NCI-H345 treated with DMSO at 0.1 percent for 48 hours (cell line): ENCODE results near the gene NTSR1.
A peak's percentile ranks its signal among the peaks of the same experiment; 100 is the strongest.

Experiments
- DNase-seq: peaks from one replicate; lab custom pipeline; 2025; ENCODE audit not compliant: unreplicated experiment; lab: John Stamatoyannopoulos, UW

Gene NTSR1

DNA sequence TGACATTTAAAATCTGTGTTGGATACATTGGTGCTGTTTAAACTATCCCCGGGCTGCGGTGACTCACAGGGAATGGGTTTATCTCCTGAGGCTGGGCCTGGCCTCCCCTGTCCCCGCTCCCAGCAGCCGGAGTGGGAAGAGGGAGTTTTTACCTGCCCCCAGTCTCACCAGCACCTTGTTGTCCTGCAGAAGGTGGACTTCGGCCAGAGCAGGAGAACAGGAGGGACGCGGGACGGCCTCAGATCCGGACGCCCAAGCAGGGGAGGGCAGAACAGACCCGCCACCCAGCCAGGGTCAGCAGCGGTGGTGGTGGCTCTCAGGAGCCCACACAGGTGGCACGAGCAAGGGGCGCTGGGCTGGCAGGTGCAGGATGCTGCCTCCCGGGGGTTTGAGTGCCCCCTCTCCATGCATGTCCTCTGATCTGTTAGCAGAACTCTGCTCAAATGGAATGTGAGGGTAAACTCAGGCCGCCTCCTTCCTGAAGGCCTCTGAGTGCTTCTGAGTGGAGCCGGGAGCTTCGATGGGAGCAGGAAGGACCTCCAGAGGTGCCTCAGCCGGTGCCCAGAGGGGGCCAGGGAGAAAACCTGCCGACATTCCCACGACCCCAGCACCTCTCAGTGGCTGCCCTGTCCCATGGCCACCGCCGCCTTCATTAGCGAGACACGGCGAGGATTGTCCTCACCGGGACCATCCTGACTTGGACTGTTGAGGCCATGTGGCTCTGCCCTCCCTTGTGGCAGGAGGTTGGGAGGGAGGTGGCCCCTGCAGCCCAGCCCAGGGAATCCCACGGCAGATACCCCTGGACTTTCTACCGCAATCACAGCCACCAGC, 44.2 kb downstream of the NTSR1 start:
- no peak for DNase-seq

DNA sequence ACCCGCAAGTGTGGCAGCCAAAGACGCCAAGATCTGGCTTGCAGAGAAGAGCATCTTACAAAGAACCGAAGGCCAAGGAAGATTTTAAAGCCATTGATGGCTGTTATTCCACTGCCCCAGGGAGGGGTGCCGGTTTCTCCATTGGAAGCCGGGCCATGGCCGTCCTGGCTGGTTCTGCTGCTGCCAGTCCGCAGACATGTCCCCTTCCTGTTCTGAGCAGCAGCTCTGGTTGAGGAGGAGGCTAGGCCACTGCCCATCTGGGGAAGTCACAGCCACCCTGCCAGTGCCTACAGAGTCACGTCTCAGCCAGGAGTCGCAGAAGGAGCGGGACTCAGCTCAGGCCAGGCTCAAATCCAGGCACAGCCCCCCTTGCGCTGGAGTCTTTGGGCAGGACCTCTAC, 45.0 kb downstream of the NTSR1 start:
- DNase-seq, result no peak

DNA sequence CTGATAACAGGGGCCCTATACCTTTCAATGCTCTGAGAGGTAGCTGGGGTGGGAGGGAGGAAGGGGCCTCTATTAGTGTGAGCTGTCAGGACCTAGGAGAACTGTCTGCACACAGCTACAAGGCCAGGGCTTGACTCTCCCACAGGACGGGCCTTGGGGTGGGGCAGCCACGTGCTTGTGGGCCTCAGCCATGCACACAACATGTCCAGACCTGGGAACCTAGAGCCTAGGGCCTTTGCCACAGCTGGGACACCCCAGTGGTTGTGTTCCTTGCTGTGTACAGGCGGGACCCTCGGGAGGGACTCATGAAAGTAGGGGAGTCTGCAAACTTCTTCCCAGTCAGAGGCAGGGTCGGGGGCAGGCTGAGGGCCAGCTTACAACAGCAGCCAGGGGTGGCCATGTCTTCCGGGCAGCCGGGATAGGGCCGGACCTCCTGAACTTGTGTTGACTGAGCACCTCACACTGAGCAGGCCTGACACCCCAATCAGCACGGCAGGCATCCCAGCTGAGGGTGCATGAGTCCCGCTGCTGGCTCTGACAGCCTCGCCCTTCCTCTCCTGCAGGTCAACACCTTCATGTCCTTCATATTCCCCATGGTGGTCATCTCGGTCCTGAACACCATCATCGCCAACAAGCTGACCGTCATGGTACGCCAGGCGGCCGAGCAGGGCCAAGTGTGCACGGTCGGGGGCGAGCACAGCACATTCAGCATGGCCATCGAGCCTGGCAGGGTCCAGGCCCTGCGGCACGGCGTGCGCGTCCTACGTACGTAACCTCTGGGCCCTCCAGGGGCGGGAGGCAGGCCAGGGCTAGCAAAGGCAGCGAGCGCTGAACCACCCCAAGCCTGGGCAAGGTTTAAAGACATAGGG, 45.7 kb downstream of the NTSR1 start:
- no peak for DNase-seq

DNA sequence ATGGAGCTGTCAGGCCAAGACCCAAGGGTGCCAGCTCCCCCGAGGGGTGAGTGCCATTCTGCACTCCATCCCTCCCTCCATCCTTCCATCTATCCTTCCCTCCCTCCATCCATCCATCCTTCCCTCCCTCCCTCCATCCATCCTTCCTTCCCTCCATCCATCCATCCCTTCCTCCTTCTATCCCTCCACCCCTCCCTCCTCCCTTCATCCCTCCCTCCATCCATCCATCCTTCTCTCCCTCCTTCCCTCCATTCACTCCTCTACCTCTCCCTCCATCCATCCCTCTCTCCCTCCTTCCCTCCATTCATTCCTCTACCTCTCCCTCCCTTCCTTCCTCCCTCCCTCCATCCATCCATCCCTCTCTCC, 46.3 kb downstream of the NTSR1 start:
- no peak for DNase-seq

DNA sequence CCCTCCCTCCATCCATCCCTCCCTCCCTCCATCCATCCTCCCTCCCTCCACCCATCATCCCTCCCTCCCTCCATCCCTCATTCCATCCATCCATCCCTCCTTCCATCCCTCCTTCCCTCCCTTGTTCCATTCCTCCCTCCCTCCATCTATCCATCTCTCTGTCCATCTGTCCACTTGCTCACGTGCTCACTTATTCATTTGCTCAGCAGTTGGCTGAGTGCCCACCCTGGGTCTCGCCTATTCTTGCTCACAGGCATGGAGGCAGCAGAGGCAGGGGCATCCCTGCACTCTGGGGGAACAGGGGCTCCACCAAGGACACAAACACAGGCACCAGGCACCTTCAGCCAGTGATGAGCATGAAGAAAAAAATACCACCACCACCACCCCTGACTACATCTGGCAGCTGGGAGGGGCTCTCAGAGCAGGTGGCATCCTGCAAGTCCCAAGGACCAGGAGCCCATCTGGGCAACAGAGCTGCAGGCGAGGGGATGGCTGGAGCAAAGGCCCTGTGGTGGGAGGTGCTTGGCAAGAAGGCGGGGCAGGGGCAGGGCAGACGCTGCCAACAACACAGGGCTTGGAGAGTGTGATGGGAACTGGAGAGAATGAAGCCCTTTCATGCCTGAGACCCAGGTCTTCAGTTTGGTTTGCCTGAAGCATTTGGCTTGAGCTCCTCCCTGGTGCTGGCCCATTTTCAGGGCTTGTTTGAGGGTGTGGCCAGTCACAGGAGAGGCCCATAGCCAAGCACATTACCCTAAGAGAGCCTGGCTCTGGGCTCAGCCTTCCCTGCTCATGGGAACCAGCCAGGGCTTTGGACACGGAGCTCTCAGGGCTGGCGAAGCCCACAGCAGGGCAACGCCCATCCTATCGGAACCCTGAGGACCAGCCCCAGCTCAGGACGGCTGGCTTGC, 47.4 kb downstream of the NTSR1 start:
- DNase-seq, result no peak

DNA sequence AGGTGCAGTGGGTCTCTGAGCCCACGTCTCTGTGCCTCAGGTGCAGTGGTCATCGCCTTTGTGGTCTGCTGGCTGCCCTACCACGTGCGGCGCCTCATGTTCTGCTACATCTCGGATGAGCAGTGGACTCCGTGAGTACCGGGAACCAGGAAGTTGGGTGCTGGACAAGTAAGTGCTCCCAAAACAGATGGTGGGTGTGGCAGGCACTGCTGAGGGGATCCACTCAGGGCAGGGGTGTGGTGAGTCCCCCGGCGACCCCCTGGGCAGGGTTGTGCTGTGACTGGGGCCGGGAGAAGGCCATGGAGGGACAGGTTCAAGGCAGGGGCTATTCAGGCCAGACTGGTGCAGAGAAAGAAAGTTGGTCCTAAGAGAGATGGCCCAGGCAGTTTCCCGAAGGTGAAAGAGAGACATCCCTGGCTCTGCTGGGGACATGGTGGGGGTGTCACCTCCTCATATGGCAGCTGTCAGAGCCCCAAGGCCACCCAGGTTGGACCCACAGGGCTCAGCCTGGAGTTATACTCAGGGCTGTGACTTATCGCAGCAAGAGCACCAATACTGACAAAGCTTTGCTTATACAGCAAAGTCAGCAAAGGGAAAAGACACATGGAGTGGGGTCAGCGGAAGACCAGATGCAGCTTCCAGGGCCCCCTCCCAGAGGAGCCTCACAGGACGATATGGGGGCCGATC, 49.7 kb downstream of the NTSR1 start:
- no peak for DNase-seq

DNA sequence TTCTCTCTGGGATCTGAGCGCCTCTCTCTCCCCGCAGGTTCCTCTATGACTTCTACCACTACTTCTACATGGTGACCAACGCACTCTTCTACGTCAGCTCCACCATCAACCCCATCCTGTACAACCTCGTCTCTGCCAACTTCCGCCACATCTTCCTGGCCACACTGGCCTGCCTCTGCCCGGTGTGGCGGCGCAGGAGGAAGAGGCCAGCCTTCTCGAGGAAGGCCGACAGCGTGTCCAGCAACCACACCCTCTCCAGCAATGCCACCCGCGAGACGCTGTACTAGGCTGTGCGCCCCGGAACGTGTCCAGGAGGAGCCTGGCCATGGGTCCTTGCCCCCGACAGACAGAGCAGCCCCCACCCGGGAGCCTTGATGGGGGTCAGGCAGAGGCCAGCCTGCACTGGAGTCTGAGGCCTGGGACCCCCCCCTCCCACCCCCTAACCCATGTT, 51.4 kb downstream of the NTSR1 start:
- no peak for DNase-seq

DNA sequence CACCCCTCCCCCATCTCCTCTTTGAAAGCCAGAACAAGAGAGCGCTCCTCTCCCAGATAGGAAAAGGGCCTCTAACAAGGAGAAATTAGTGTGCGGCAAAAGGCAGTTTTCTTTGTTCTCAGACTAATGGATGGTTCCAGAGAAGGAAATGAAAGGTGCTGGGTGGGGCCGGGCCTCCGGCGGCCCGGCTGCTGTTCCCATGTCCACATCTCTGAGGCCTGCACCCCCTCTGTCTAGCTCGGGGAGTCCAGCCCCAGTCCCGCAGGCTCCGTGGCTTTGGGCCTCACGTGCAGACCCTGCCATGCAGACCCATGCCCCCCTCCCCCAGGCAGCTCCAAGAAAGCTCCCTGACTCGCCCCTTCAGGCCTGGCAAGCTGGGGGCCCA, 51.8 kb downstream of the NTSR1 start:
- no peak for DNase-seq

DNA sequence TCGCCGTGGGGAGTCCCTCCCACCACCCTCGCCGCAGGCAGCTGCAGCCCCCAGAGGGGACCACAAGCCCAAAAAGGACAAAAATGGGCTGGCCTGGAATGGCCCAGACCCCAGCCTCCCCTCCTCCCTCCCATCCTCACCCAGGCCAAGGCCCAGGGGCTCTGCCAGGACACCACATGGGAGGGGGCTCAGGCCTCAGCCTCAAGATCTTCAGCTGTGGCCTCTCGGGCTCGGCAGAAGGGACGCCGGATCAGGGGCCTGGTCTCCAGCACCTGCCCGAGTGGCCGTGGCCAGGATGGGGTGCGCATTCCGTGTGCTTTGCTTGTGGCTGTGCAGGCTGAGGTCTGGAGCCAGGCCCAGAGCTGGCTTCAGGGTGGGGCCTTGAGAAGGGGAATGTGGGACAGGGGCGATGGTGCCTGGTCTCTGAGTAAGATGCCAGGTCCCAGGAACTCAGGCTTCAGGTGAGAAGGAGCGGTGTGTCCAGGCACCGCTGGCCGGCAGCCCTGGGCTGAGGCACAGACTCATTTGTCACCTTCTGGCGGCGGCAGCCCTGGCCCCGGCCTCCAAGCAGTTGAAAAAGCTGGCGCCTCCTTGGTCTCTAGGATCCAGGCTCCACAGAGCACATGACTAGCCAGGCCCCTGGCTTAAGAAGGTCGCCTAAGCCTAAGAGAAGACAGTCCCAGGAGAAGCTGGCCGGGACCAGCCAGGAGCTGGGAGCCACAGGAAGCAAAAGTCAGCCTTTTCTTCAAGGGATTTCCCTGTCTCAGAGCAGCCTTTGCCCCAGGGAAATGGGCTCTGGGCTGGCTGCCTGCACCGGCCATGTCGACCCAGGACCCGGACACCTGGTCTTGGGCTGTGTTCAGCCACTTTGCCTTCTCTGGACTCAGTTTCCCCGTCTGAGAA, 52.5 kb downstream of the NTSR1 start:
- no peak for DNase-seq

DNA sequence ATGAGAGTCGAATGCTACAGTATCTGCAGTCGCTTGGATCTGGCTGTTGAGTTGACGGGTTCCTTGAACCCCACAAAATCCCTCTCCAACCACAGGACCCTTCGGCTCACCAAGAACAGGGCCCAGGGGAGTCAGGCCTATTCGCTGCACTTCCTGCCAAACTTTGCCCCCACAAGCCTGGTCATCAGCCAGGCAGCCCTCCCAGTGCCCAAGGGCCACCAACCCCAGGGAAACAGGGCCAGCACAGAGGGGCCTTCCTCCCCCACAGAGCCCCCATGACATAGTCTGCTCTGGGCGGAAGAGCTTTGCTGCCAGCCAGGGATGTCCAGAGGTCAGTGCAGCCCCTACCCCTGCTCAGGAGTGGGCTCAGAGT, 53.1 kb downstream of the NTSR1 start:
- DNase-seq, result no peak

DNA sequence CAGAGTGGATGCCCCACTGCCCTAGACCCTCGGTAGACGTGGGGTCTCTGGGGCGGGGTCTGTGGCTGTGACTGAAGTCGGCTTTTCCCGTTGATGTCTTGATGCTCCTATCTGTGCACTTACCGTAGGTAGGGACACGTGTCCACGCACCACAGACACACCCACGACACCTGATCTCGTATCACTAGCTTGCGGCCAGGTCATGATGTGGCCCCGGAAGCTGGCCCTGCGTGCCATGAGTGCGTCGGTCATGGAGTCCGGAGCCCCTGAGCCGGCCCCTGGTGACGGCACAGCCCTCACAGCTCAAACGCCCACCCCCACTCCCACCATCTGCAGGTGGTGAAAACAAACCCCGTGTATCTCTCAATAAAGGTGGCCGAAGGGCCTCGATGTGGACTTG, 53.7 kb downstream of the NTSR1 start:
- no peak for DNase-seq

DNA sequence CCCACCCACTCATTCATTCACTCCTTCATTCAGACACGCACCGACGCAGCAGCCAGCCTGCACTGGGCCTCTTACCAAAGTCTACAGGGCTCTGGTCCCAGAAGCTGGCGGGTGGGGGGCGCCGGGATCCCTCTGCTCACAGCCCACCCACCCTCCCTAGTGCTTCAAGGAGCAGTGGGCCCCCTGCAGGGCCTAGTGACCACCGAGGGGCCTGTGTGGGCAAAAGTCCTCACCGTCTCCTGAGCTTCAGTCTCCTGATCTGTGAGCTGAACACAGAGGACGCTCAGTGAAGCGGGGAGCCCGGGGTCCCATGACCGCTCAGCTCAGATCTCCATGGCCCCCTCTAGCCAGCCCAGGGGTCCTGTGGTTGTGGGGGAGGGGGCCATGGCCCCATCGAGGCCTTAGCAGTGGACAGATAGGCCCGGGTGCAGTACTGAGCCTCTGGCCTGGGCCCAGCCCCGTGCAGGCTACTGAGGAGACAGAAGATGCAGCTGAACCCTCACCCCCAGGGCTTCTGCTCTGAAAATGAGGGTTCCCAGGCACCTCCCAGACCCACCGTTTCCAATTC, 54.2 kb downstream of the NTSR1 start:
- DNase-seq, result no peak

DNA sequence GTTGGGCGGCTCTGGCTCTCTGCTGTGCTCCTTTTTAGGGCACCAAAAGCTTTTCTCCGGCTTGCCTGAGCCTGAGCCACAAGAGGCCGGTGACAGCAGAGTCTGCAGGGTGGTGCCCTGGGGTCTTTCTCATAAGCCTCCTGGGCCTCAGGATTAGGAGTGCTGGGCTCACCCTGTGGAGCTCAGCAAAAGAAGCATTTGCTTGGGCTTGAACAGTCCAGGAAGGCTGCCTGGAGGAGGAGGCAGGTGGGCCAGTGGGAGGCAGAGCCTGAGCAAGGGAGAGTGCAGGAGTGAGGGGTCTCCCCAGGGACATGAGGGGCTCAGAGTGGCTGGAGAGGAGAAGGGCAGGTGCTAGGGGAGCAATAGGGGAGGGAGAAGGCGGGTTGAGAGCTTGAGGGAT, 54.8 kb downstream of the NTSR1 start:
- DNase-seq, result no peak

DNA sequence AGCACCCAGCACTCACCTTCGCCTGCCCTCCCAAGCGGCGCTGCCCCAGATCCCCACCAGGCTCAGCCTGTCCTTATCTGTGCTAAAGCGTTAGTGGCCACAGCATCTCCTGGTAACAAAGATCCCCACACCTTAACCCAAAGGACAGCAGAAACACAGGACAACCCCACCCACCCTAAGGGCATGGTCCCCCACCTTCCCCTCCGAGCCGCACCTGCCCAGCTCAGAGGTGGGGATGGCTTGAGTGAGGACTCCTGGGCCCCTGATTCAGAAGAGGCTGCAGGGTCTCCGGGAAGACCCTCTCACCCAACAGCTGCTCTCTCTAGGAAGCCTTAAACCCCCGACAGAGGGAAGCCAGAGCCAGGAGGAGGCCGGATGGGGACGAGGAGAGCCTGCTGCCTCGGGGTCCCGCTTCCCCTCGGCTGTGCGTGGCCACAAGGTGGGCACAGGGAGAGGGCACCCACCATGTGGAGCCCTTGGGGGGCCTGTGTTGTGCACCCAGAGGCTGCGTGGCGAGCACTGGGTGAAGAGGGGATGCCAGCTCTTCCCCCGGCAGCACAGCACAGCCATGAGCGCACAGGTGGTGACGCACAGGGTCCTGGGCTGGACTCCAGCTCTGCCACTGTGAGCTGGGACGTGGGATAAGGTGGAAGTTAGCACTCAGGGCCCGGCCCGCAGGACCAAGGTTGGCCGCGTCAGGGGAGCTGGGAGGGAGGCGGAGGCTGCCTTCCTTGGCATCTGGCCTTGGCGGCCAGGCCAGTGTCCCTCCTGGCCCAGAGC, 55.7 kb downstream of the NTSR1 start:
- no peak for DNase-seq

DNA sequence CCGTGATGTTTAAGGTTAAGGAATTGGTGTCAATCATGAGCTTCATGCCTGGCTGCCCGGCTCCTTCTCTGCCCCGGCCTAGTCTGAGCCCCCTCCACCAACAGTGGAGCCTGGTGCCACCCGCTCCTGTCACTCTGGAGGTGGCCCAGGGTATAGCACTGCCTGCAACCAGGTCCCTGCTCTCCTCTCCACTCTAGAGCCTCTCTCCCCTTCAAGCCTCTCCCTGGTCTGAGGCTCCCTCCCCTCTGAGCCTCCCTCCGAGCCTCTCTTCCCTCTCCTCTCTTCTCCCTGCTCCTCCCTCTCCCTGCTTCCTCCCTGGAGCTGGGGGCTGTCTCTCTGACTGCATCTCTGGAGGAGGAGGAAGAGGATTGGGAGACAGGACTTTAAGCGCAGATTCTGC, 56.4 kb downstream of the NTSR1 start:
- DNase-seq, result no peak

DNA sequence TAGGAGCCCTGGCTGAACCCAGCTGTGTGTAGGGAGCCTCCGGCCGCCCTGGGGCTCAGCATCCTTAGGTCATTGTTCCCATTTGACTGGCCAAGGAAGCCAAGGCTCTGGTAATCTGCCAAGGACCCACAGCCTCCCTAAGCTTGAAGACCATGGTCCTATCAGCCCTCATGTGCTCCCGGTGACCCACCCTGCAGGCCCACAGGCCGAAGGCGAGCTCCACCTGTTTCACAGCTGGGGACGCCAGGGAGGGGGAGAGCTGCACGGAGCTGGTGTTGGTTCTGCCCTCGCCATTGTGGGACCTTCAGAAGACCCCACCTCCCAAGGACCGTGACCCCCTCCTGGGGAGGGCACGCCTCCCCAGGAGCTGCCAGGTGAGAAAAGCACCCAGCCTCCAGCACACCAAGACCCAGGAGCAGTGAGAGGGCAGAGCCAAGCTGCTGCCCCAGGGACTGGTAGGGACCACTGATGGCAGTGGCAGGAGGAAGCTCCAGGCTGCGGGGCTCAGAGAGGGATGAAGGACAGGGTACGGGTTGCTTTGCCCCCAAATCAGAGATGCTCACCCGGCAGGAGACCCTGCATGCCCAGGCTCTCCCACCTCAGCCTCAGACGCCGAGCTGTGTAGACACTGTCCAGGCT, 56.9 kb downstream of the NTSR1 start:
- DNase-seq, result no peak

DNA sequence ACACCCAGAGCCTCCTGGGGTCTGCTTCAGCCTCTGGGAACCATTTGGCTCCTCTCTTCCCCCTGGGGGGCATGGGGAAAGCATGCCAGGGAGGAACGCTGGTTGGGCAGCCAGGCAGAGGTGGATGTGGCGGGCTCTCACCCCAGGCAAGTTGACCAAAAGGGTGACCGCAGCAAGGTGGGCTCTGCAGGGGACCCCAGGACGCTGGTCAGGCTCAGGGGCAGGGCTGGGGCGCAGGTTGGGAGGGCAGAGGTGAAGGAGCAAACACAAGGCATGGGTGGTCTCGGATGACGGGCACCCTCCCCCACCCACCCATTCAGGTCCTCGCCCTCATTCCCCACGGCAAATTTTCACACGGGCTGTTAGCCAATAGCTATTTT, 57.4 kb downstream of the NTSR1 start:
- no peak for DNase-seq

DNA sequence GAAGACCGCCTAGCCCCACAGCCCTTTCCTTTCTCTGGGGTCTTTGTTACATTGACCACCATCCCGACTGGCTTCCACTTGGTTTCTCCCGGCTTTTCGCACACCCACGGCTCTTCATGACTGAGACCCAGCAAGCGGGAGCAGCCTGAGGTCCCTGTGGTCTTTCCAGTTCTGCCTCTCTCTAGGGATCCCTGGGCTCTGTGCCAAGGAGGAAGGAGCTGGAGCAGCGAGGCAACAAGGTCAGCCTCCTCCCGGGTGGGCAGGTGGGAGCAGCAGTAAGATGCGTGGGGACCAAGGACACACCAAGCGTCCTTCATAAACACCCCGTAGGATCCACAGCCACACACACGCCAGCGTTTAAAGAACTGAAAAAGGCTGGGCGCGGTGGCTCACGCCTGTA, 58.1 kb downstream of the NTSR1 start:
- DNase-seq, result peak; percentile 48
